GM18507 (cell line): ENCODE results near the gene DFFA.

Experiments
- DNase-seq: peaks from one replicate; pipeline ENCODE4 v3.0.0; 2011; ENCODE audit warnings: low read depth; ENCODE audit not compliant: insufficient read length; ENCODE audit errors: extremely low spot score
- FAIRE-seq: peaks from 2 replicates; lab custom pipeline; 2011; peaks lifted over from hg19 to GRCh38; lab: Jason Lieb, UNC

The DFFA gene, protein sequence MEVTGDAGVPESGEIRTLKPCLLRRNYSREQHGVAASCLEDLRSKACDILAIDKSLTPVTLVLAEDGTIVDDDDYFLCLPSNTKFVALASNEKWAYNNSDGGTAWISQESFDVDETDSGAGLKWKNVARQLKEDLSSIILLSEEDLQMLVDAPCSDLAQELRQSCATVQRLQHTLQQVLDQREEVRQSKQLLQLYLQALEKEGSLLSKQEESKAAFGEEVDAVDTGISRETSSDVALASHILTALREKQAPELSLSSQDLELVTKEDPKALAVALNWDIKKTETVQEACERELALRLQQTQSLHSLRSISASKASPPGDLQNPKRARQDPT

GRCh38 chr1:10472220-10473144 lies at the start of gene DFFA:
Gene DFFA (minus strand): TSS chr1:10472529. CDS start chr1:10472458, 71 bp downstream.
- FAIRE-seq (peak; percentile 93), DNase-seq (peak; percentile 84)

- no peak for FAIRE-seq
- DNase-seq, result no peak
Measured at GRCh38 chr1:10521537-10522157, 49.3 kb upstream of the DFFA start.

DNA sequence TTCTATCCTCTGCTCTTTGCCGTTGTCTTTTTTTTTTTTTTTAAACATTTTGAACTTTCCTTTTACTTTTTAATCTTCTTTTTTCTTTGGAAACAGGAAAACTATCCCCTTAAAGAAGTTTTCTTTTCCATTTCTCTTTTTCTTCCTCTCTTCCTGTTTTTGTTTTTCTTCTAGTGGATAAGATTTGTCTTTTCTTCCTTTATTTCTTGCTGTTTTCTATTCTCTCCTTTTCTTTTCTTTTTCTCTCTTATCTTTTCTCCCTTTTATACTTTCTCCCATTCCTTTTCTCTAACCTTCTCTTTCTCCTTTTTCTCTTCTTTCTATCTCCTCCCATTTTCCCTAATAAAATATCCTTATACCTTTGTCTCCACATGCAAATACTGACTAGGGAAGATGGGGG lies 48.6 kb upstream of the DFFA start:
- DNase-seq, result no peak
- no peak for FAIRE-seq

- no peak for FAIRE-seq
- DNase-seq, result no peak
Measured at GRCh38 chr1:10520497-10520896, 48.2 kb upstream of the DFFA start.

- no peak for DNase-seq
- FAIRE-seq, result no peak
Measured at GRCh38 chr1:10519016-10519417, 46.7 kb upstream of the DFFA start.

DNA sequence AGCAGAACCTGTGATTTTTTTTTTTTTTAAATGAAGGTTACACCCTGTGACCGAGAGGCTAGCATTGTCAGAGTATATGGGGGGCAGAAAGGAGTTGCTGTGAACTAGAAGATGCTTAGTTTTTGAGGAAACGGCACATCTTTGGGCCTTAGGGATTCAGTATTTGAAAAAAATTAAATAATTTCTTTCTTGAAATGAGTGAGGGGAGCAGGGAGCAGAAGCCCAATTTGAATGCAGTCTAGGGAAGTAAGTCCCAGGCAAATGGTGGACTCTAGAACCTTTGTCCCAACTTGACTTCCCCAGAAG lies 45.3 kb upstream of the DFFA start:
- FAIRE-seq, result no peak

GRCh38 chr1:10516925-10517676 lies 44.8 kb upstream of the DFFA start:
- DNase-seq (no peak), FAIRE-seq (no peak)

More for the DNA sequence above, 45.3 kb upstream of the DFFA start:
- no peak for DNase-seq

DNA sequence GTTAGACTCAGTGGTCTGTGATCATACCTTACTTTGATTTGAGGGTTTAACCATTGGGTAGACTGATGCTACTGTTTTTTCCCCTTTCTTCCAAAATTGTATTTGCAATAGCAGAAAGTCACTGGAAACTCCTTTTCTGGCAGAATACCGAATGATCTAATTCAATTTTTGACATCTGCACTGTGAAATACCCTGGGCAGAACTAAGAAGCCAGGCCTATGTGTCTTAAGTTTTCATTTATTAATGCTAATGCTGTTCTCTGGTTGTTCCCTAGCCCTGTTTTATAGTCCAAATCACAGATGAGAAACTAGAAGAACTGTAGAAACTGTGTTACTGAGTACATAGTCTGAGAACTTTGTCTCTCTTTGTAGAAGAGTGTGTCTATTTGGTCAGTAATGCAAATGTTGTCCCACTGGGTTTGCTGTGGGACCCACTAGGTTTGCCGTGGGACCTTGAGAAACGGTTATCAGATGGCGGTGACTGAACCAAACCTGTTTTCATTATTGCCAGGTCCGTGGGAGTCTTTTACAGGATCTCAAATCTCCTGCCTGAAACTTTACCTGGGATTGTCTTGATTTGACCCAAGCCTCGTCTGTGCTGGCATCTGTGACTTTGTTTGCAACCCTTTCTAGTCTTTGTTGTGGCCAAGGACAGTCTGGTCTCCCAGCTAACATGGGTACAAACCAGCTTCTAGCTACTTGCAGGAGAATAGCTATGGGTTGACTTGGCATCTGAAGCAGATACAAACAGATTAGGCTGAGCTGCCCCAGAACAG lies 43.8 kb upstream of the DFFA start:
- FAIRE-seq (peak; percentile 12), DNase-seq (no peak)

DNA sequence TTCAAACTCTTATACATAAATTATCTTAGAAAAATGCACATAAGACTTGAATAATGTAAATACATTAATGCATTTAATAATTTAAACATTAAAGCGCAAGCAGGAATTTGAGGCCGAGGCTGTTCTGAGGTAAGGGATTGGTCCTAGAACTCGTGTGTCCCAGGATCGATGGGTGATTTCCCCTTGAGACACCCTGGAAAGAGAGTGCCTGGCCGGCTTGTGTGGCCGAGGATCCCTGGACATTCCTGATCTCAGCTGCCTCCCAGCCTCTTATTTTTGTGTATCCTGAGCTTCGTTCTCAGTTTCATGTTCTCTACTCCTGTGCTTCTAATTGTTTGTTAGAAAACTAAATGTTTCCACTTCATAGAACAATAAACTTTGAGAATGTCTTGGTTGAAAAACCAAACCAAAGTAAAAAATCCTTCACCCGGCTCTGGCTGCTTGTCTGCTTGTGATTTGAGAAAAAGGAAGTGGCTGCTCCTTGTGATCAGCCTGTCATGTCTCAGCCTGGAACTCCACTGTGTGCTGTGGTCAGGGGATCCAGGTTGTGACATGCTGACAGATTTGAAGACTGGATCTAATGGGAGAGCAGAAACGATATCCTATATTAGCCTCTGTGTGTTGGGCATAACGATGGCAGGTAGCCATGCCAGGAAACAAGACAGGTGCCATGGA lies 43.1 kb upstream of the DFFA start:
- FAIRE-seq (no peak), DNase-seq (no peak)

- FAIRE-seq (no peak), DNase-seq (no peak)
Measured at GRCh38 chr1:10514490-10515235, 42.3 kb upstream of the DFFA start.

- DNase-seq, result no peak
- FAIRE-seq, result no peak
Measured at GRCh38 chr1:10513199-10513598, 40.9 kb upstream of the DFFA start.

DNA sequence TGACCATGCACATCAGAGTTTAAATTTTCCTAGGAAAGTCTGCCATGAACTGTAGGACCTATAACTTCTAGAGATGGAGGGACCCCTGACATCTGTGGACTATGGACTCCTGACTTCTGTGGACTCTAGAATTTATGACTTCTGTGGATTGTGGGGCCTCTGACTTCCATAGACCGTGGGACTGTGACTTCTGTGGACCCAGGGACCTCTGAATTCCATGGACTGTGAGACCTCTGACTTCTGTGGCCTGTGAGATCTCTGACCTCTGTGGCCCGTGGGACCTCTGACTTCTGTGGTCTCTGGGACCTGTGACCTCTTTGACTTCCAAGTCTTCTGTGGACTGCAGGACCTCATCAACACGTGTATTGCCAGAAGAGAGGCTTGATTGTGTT lies 39.2 kb upstream of the DFFA start:
- no peak for FAIRE-seq
- DNase-seq, result no peak

GRCh38 chr1:10510520-10511493 lies 38.5 kb upstream of the DFFA start:
- peak; percentile 68 for DNase-seq
- peak; percentile 96 for FAIRE-seq

DNA sequence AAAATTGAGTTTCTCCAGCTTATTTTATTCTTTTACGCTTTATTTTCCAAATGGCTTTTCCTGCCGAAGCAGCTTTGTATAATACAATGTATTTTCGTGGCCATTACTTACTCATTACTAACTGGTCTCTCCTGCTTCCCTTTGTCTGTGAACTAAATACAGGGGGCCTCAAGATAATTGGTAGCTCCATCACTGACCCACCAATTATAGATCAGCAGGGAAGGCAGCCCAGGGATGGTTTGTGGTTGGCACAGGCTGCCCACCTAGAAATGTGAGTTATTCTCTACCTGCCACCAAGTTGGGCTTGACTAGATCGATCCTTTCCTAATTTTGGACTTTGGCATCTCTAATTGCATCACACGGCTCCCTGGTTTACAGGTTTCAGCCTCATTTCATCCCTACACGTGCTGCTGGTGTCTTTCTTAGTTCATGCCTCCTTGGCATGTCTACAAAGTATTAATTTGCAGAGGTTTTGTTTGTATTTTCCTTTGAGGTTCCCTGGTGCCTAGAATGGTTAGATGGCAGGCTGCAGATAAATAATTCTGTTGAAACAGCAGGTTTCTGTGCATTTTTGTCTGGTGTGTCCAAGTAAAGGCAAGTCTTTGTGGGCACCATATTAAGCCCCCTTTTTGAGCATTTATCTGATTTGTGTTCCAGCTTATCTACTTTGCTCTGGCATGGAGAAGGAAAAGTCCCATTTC lies 37.6 kb upstream of the DFFA start:
- FAIRE-seq (peak; percentile 41), DNase-seq (no peak)

DNA sequence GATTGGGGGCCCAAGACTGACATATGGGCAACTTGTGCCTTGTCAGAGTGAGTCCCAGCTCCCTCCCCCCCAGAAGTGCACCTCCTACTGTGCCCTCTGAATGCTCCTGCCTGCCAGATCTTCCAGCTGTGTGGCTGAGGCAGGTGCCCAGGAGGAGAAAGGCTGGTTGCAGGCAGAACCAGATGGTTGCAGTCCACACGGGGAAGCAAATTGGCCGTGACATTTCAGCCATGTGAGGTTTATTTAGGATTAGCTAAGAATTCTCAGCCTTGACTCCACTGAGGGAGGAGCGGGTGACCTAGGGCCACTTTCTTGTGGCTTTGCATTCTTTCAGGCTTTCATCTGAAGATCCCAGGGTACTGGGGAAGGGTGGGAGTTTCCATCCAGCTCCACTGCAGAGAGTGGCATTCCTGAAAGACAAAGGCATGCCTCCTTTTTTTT lies 36.2 kb upstream of the DFFA start:
- FAIRE-seq (no peak), DNase-seq (no peak)
